ENCODE results near the gene MYEF2.

MYEF2 gene

GRCh38 chr15:48143856-48144255 is 34.2 kb downstream of the MYEF2 start:
- no peak for FAIRE-seq
- DNase-seq (ENCODE audit: insufficient read length) = no peak
- TF ChIP-seq TAF1 (IDR thresholded peaks at IDR 0.05; ENCODE audit: borderline replicate concordance, low read depth, low read length) = no peak
- TF ChIP-seq POLR2A (IDR thresholded peaks at IDR 0.05; ENCODE audit: low read depth, low read length) = no peak
- no peak for TF ChIP-seq POLR2AphosphoS5 (IDR thresholded peaks at IDR 0.05; ENCODE audit: low read depth, low read length)

DNA sequence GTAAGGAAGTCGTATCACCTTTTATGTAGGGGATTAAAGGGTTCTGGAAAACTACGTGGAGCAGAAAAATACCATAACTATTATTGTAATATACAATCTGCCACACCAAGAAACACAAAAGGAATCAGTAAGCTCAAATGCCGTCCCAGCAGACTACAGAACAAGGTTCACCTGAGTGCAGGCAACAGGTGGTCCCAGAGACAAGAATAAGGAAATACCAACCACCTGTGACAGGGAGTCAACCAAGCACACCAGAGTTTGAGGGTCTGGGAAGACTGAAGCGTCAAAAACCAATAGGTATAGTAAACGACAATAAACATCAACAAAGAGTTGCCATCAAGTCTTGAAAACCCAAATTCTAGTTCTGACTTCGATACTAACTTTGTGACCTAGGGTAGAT is 45.2 kb downstream of the MYEF2 start:
- DNase-seq (ENCODE audit: insufficient read length) = no peak
- no peak for TF ChIP-seq POLR2A (IDR thresholded peaks at IDR 0.05; ENCODE audit: low read depth, low read length)
- TF ChIP-seq POLR2AphosphoS5 (IDR thresholded peaks at IDR 0.05; ENCODE audit: low read depth, low read length) = no peak
- no peak for TF ChIP-seq TAF1 (IDR thresholded peaks at IDR 0.05; ENCODE audit: borderline replicate concordance, low read depth, low read length)
- FAIRE-seq = no peak

DNA sequence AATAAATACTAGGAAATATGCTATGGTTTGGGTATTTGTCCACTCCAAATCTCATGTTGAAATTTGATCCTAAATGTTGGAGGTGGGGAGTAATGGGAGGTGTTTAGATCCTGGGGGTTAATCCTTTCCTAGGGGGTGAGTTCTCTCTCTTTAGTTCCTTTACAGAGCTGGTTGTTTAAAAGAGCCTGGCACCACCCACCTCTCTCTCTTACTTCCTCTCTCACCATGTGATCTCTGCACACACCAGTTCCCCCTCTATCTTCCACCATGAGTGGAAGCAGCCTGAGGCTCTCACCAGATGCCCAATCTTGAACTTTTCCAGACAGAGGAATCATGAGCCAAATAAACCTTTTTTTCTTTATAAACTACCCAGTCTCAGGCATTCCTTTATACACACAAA is 46.8 kb downstream of the MYEF2 start:
- no peak for DNase-seq (ENCODE audit: insufficient read length)
- no peak for FAIRE-seq
- no peak for TF ChIP-seq POLR2AphosphoS5 (IDR thresholded peaks at IDR 0.05; ENCODE audit: low read depth, low read length)

- TF ChIP-seq TAF1 (IDR thresholded peaks at IDR 0.05; ENCODE audit: borderline replicate concordance, low read depth, low read length) = no peak
- TF ChIP-seq POLR2AphosphoS5 (IDR thresholded peaks at IDR 0.05; ENCODE audit: low read depth, low read length) = no peak
- no peak for TF ChIP-seq POLR2A (IDR thresholded peaks at IDR 0.05; ENCODE audit: low read depth, low read length)
- FAIRE-seq (no peak), DNase-seq (ENCODE audit: insufficient read length) (no peak)
These were observed 51.3 kb downstream of the MYEF2 start for GRCh38 chr15:48126667-48127355.

DNA sequence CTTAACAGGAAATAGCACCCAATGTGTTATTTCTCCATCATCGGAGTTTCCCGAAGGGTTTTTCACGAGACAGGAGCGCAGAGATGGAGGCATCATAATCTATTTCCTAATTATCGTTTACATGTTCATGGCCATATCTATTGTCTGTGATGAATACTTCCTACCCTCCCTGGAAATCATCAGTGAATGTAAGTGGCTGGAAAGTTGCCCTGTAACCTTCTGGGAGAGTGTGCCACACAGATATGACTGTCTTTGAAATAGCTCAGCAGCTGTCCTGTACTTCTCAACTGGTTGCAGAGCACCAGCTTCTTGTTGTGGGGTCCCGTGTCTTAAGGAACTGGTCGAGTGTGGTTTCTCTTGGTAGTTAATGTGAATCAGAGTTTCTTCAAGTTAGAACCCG is 56.2 kb downstream of the MYEF2 start:
- no peak for TF ChIP-seq POLR2AphosphoS5 (IDR thresholded peaks at IDR 0.05; ENCODE audit: low read depth, low read length)
- no peak for TF ChIP-seq TAF1 (IDR thresholded peaks at IDR 0.05; ENCODE audit: borderline replicate concordance, low read depth, low read length)
- no peak for TF ChIP-seq POLR2A (IDR thresholded peaks at IDR 0.05; ENCODE audit: low read depth, low read length)
- FAIRE-seq (no peak), DNase-seq (ENCODE audit: insufficient read length) (no peak)

GRCh38 chr15:48120745-48121144 is 57.4 kb downstream of the MYEF2 start, which contains the start of gene SLC24A5:
SLC24A5 (plus strand) TSS chr15:48120990; CDS start chr15:48121045, 55 bp downstream.
- TF ChIP-seq POLR2AphosphoS5 (IDR thresholded peaks at IDR 0.05; ENCODE audit: low read depth, low read length) (no peak), TAF1 (IDR thresholded peaks at IDR 0.05; ENCODE audit: borderline replicate concordance, low read depth, low read length) (no peak), POLR2A (IDR thresholded peaks at IDR 0.05; ENCODE audit: low read depth, low read length) (no peak)
- DNase-seq (ENCODE audit: insufficient read length) (no peak), FAIRE-seq (no peak)

DNA sequence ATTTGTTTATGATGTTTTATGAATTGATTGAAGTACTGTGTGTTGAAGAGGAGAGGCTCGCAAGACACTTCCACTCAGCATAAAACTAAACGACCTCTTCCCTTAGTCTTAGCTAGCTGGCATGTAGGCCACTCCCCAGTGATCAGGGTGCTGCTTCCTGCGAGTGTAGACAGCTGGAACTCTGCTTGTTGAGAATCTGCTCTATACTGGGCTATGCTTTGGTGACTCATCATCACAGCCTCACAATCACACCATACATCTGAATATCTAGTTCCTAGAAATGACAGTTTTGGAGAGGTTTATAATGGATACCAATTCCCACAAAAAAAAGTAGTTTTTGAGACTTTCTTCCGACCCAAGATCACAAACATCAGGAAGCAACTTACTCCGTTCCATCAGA is 58.8 kb downstream of the MYEF2 start:
- TF ChIP-seq TAF1 (IDR thresholded peaks at IDR 0.05; ENCODE audit: borderline replicate concordance, low read depth, low read length) (no peak), POLR2AphosphoS5 (IDR thresholded peaks at IDR 0.05; ENCODE audit: low read depth, low read length) (no peak), POLR2A (IDR thresholded peaks at IDR 0.05; ENCODE audit: low read depth, low read length) (no peak)
- FAIRE-seq (no peak), DNase-seq (ENCODE audit: insufficient read length) (no peak)

DNA sequence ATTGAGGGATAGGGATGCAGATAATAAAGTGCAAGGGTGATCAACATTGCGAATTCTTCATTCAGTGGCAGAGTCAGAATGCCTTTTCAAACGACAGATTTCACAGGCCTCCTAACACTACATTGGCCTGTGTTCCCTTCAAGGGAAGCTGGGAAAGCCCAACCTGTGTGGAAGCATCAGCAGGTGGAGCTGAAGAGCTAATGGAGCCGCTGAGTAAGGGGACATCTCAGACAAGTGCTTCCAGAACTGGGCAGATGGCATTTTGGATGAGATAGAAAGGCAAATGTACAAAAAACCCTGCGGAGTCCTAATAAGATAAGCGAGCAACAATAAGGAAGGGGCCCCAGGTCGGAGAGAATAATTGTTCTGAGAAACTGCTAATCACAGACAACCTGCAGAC is 65.9 kb downstream of the MYEF2 start:
- FAIRE-seq (no peak), DNase-seq (ENCODE audit: insufficient read length) (no peak)
- no peak for TF ChIP-seq POLR2AphosphoS5 (IDR thresholded peaks at IDR 0.05; ENCODE audit: low read depth, low read length)
- no peak for TF ChIP-seq POLR2A (IDR thresholded peaks at IDR 0.05; ENCODE audit: low read depth, low read length)
- TF ChIP-seq TAF1 (IDR thresholded peaks at IDR 0.05; ENCODE audit: borderline replicate concordance, low read depth, low read length) = no peak

DNA sequence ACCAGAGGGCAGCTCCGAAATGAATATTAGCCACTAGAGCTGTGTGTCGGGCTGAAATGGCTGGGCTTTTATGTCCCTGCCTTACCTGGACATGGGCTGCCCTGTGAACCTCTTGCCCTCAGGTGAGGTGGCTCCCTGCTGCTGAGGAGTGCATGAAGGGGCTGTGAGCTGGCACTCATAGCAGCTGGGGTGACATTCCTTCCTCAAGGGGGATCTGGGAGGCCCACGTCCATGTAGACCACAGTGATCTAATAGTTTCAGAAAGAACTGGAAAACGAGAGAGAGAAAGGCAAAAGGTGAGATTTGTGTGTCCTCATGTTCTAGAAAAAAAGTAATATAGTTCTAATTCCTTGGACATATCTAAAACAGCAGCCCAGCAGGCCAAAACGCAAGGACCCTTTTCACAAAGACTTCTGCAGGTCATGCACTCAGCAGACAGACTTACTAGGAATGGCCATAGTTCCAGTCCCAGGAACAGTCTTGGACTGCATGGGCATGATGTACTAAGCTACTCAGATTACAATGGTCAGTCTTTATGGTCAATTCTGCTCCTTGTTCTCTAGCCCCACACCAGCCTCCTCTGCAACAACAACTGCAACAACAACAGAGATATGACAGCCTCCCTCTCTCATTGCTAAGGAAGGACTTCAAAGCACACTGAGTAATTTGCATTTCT is 68.1 kb downstream of the MYEF2 start:
- no peak for TF ChIP-seq TAF1 (IDR thresholded peaks at IDR 0.05; ENCODE audit: borderline replicate concordance, low read depth, low read length)
- TF ChIP-seq POLR2A (IDR thresholded peaks at IDR 0.05; ENCODE audit: low read depth, low read length) = no peak
- TF ChIP-seq POLR2AphosphoS5 (IDR thresholded peaks at IDR 0.05; ENCODE audit: low read depth, low read length) = no peak
- FAIRE-seq (no peak), DNase-seq (ENCODE audit: insufficient read length) (no peak)

DNA sequence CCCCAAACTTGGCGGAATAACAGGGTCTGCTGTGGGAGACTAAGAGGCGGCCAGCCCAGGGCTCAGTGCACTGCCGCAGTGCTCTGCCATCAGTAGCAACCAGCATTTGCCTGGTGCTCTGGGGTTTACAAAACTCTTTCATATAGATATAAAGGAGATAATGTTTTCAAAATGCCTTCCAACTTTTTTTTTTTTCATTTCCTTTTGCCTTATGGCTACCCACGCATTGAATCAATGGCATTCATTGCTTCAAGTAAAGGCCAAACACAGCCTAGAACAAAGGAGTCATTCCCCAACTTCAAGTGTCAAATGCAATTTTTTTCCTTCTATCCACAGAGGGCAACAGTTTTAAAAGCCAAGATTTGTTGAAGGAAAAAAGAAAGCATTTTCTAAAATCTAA is 68.9 kb downstream of the MYEF2 start:
- DNase-seq (ENCODE audit: insufficient read length) (no peak), FAIRE-seq (no peak)
- no peak for TF ChIP-seq POLR2A (IDR thresholded peaks at IDR 0.05; ENCODE audit: low read depth, low read length)
- no peak for TF ChIP-seq TAF1 (IDR thresholded peaks at IDR 0.05; ENCODE audit: borderline replicate concordance, low read depth, low read length)
- TF ChIP-seq POLR2AphosphoS5 (IDR thresholded peaks at IDR 0.05; ENCODE audit: low read depth, low read length) = no peak

DNA sequence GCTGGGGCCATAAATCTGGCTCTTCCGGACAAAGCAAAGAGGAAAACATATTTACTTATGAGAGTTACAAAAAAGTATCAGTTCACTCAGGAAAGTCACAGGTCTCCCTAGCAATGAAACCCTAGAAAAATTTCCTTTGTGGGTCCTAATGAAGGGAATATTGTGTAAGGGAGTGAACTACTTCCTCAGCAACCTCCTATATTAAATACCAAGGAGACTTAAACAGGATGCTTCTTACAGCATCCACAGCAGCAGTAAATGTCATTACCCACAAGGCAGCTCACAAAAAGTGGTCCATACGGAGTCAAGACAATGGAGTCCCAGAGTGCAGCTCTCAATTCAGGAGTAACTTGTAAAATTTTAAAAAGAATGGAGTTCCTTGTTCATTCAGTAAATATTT is 72.2 kb downstream of the MYEF2 start:
- TF ChIP-seq TAF1 (IDR thresholded peaks at IDR 0.05; ENCODE audit: borderline replicate concordance, low read depth, low read length) (no peak), POLR2A (IDR thresholded peaks at IDR 0.05; ENCODE audit: low read depth, low read length) (no peak), POLR2AphosphoS5 (IDR thresholded peaks at IDR 0.05; ENCODE audit: low read depth, low read length) (no peak)
- DNase-seq (ENCODE audit: insufficient read length) (no peak), FAIRE-seq (no peak)

- no peak for FAIRE-seq
These were observed 74.4 kb downstream of the MYEF2 start for GRCh38 chr15:48103647-48104046.

More at GRCh38 chr15:48103647-48104046, 74.4 kb downstream of the MYEF2 start:
- TF ChIP-seq POLR2AphosphoS5 (IDR thresholded peaks at IDR 0.05; ENCODE audit: low read depth, low read length) = no peak
- no peak for TF ChIP-seq POLR2A (IDR thresholded peaks at IDR 0.05; ENCODE audit: low read depth, low read length)
- no peak for TF ChIP-seq TAF1 (IDR thresholded peaks at IDR 0.05; ENCODE audit: borderline replicate concordance, low read depth, low read length)
- no peak for DNase-seq (ENCODE audit: insufficient read length)
